ENCODE measurements around the gene PTOV1.

Gene PTOV1

GRCh38 chr19:49883094-49883493 is 32.1 kb downstream of the PTOV1 start:
- POLR2A ChIA-PET = no interaction called here
- DNase-seq (ENCODE audit: low read depth, low spot score) = no peak
- no peak overlapping the region for H3K4me3 ChIP-seq (ENCODE audit: low read depth, low read length)
- no peak for TF ChIP-seq CTCF (IDR thresholded peaks at IDR 0.05; ENCODE audit: insufficient read depth, low read length, missing control alignments)
- CTCF ChIA-PET = interaction anchor here (1.3 to 1.9 kb wide), 2 partner anchors 7 to 10 kb away, joined by 4 to 6 read pairs; no protein-coding TSS in a partner anchor

GRCh38 chr19:49884109-49884508 is 33.1 kb downstream of the PTOV1 start:
- no peak overlapping the region for H3K4me3 ChIP-seq (ENCODE audit: low read depth, low read length)
- ChIA-PET CTCF (interaction anchor here (0.8 kb wide), 1 partner anchor 11 kb away, joined by 3 read pairs; no protein-coding TSS in a partner anchor), POLR2A (no interaction called here)
- TF ChIP-seq CTCF (IDR thresholded peaks at IDR 0.05; ENCODE audit: insufficient read depth, low read length, missing control alignments) = no peak
- DNase-seq (ENCODE audit: low read depth, low spot score) = no peak

- no peak for TF ChIP-seq CTCF (IDR thresholded peaks at IDR 0.05; ENCODE audit: insufficient read depth, low read length, missing control alignments)
- H3K4me3 ChIP-seq (ENCODE audit: low read depth, low read length) = no peak overlapping the region
- CTCF ChIA-PET = no interaction called here
- no peak for DNase-seq (ENCODE audit: low read depth, low spot score)
- POLR2A ChIA-PET = no interaction called here
Measured at GRCh38 chr19:49884760-49885159, 33.8 kb downstream of the PTOV1 start.

- no peak for TF ChIP-seq CTCF (IDR thresholded peaks at IDR 0.05; ENCODE audit: insufficient read depth, low read length, missing control alignments)
- no peak for DNase-seq (ENCODE audit: low read depth, low spot score)
- POLR2A ChIA-PET = no interaction called here
Measured at GRCh38 chr19:49887037-49887664, 36.2 kb downstream of the PTOV1 start.

GRCh38 chr19:49887665-49888509 is 36.9 kb downstream of the PTOV1 start:
- ChIA-PET POLR2A (interaction anchor here (1.0 kb wide), 1 partner anchor 11 kb away, joined by 3 read pairs; the partner anchor contains the start of gene AKT1S1), CTCF (no interaction called here)
- no peak overlapping the region for H3K4me3 ChIP-seq (ENCODE audit: low read depth, low read length)
- no peak for DNase-seq (ENCODE audit: low read depth, low spot score)
- TF ChIP-seq CTCF (IDR thresholded peaks at IDR 0.05; ENCODE audit: insufficient read depth, low read length, missing control alignments) = no peak

More at GRCh38 chr19:49887037-49887664, 36.2 kb downstream of the PTOV1 start:
- CTCF ChIA-PET = no interaction called here
- no peak overlapping the region for H3K4me3 ChIP-seq (ENCODE audit: low read depth, low read length)

GRCh38 chr19:49888510-49888824 is 37.5 kb downstream of the PTOV1 start:
- ChIA-PET POLR2A (interaction anchor here (1.0 kb wide), 1 partner anchor 11 kb away, joined by 3 read pairs; the partner anchor contains the start of gene AKT1S1), CTCF (no interaction called here)
- DNase-seq (ENCODE audit: low read depth, low spot score) = no peak
- no peak for TF ChIP-seq CTCF (IDR thresholded peaks at IDR 0.05; ENCODE audit: insufficient read depth, low read length, missing control alignments)
- H3K4me3 ChIP-seq (ENCODE audit: low read depth, low read length) = no peak overlapping the region

Measured in AG04449 (cell line).